HL-60/S4 treated with phorbol 12-myristate 13-acetate at 8.2 ng/mL for 4 days and 3 days (cell line): Measurements from ENCODE around the gene ITPA.
"Not testable (repeated sequence)": the region's sequence is repeated elsewhere in the genome, so short reads cannot be mapped to it uniquely, and the experiment has no call there.

Experiments used
- in situ Hi-C: fragments of 300-500 bp; cut with MboI; formaldehyde crosslinking; loops from 2 replicates; pipeline ENCODE4 v1.15.0; 2022; ENCODE audit warnings: low sequenced_read_pairs

The ITPA gene

GRCh38 chr20:3199206-3199605 lies 10.1 kb upstream of the ITPA start:
- in situ Hi-C loops, result no loop called here

GRCh38 chr20:3199976-3200755 lies 9.1 kb upstream of the ITPA start:
- in situ Hi-C loops, result no loop called here

GRCh38 chr20:3202965-3203314 lies 6.4 kb upstream of the ITPA start:
- in situ Hi-C loops, result no loop called here

GRCh38 chr20:3203315-3204123 lies 5.8 kb upstream of the ITPA start:
- in situ Hi-C loops, result no loop called here

- in situ Hi-C loops, result no loop called here
Measured at GRCh38 chr20:3204124-3204794, 5.0 kb upstream of the ITPA start, which contains the start of gene DDRGK1. DDRGK1 (minus strand) TSS chr20:3204682; CDS start chr20:3204627, 55 bp downstream.

GRCh38 chr20:3208786-3209256 lies 477 bp upstream of the ITPA start:
- in situ Hi-C loops, result no loop called here

GRCh38 chr20:3209946-3210317 lies 634 bp downstream of the ITPA start:
- in situ Hi-C loops, result no loop called here

GRCh38 chr20:3210346-3210745 lies 1.0 kb downstream of the ITPA start:
- in situ Hi-C loops, result no loop called here

GRCh38 chr20:3213226-3213625 lies 3.9 kb downstream of the ITPA start:
- in situ Hi-C loops, result no loop called here

GRCh38 chr20:3215359-3215917 lies 6.1 kb downstream of the ITPA start:
- in situ Hi-C loops, result not testable (repeated sequence)

- in situ Hi-C loops, result no loop called here
Measured at GRCh38 chr20:3218307-3218988, 9.2 kb downstream of the ITPA start.

- in situ Hi-C loops, result no loop called here
Measured at GRCh38 chr20:3221398-3222226, 12.3 kb downstream of the ITPA start.

GRCh38 chr20:3222635-3223600 lies 13.6 kb downstream of the ITPA start:
- in situ Hi-C loops, result no loop called here

- in situ Hi-C loops, result no loop called here
Measured at GRCh38 chr20:3223651-3223993, 14.3 kb downstream of the ITPA start.

- in situ Hi-C loops, result no loop called here
Measured at GRCh38 chr20:3223994-3224680, 14.8 kb downstream of the ITPA start.

- in situ Hi-C loops, result no loop called here
Measured at GRCh38 chr20:3224681-3225421, 15.6 kb downstream of the ITPA start.

- in situ Hi-C loops, result no loop called here
Measured at GRCh38 chr20:3226093-3226492, 16.8 kb downstream of the ITPA start.
